ENCODE measurements around the gene AQP2.

The AQP2 gene, protein sequence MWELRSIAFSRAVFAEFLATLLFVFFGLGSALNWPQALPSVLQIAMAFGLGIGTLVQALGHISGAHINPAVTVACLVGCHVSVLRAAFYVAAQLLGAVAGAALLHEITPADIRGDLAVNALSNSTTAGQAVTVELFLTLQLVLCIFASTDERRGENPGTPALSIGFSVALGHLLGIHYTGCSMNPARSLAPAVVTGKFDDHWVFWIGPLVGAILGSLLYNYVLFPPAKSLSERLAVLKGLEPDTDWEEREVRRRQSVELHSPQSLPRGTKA

DNA sequence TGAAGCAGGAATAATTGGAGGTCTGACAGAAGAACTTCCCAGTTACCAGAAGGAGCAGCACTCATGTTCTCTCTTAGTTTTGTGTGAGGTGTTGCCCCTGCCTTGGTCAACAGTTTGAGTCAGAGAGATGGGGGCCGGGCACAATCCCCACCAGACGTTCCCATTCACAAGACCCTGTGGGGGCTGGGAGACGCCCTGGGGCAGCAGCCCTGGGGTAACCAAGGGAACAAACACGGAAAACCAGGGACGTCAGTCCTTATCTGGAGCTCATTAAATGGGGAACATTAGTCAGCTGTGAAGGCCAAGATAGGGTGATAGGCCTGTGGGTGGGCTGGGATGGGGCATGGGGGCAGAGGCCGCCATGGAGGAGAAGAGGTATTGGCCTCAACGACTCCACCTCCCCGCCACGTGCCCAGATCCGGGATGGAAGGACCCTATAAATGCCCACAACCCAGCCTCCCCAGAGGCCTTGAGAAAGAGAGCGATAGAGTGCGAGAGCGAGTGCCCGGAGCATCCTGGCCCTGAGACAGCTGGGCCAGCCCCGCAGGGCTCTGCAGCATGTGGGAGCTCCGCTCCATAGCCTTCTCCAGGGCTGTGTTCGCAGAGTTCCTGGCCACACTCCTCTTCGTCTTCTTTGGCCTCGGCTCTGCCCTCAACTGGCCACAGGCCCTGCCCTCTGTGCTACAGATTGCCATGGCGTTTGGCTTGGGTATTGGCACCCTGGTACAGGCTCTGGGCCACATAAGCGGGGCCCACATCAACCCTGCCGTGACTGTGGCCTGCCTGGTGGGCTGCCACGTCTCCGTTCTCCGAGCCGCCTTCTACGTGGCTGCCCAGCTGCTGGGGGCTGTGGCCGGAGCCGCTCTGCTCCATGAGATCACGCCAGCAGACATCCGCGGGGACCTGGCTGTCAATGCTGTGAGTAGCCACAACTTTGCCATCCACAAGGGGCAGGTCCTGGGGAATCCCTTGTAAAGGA is at the start of gene AQP2:
AQP2 (plus strand) TSS at position 465 of the 979 bp plus-strand sequence; CDS start at position 559, 94 bp downstream.
- FAIRE-seq, result no peak

DNA sequence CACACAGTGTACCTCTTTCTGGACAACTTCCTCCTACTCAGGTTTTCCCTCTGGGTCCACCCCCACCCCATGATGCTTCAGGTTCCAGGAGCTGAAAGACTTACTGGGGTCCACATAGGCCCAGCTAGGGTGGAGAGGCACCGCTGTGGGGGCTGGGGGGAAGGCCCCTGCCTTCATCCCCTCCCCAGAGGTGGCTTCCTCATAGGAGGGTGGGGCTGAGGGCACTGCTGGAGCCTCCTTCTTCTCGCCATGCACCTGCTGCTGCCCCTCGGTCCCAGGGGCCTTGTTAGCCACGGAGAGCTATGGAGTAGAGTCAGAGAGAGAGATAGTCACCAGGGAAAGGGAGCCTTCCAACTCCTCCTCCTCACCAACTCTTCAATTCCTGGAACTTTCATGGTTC is 49.5 kb upstream of the AQP2 start:
- FAIRE-seq, result no peak

DNA sequence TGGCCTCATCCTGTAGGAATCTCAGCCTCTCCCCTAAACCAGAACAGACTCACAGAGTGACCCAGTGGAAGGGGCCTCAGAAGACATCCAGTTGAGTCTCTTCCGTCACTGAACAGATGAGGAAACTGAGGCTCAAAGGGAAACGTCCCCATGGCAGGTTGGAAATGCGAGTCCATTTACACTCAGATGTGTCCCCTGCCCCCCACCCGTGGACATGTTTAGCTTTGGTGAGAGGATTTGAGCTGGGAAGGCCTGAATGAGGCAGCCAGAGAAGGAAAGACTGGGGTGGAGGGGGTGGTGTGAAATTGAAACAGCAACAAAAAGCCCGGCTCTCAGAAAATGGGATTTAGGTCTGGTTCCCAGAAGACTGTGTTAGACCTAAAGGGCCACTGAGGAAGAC is 48.6 kb upstream of the AQP2 start:
- FAIRE-seq, result no peak

DNA sequence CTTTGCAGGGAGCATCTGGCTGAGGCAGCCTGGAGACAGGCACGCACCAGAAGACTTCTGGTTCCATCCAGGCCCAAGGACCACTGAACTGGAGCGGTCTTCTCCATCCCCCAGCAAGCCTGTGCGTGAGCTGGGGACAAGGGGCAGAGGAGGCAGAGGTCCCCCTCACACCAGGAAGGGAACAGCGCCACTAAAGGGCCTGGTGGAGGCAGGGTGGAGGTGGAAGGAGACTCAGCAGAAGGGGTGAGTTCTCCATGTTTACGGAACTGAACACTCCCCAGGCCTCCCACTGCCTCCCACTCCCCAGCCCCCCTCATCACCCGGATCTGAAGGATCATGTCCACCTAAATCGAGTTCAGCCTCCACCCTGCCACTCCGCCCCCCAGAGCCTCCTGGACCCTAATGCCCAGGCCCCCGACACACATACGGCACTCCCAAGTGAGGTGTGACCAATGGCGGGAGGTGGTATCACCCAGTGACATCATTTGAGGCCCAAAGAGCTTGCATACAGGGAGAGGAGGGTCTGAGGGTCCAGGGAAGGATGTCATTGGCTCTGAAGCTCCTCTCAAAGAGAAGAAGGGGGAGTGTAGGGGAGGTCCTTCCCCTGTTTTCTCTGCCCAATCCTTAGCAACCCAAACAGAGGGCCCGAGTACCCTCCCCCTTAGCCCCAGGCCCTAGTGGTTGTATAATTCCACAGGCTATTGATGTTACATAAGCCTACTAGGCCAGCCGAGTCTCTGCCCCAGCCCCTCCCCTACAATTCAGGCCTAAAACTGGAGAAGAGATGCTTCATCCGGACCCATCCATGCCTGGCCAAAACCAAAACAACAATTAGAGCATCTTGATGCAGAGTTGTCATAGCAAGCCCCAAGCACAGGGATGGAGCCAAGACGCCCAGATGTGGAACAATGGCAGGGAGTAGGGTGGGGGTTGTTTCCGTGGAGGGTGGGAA is 47.9 kb upstream of the AQP2 start:
- no peak for FAIRE-seq

DNA sequence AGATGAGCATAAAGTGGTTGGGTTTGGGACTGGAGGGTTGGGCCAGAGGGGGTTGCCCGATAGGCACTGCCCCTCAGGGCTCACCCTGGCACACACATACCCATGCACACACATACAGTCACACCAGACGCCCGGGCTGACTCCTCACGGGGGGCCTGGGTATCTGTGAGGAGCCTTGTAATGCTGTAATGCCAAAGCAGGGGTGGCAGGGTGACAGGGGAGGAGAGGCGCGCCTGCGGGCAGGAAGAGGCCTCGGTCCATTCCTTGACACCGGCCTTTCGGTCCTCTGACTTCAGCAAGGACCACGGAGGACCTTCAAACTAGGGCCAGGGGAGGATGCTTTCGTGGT is 47.2 kb upstream of the AQP2 start:
- no peak for FAIRE-seq

DNA sequence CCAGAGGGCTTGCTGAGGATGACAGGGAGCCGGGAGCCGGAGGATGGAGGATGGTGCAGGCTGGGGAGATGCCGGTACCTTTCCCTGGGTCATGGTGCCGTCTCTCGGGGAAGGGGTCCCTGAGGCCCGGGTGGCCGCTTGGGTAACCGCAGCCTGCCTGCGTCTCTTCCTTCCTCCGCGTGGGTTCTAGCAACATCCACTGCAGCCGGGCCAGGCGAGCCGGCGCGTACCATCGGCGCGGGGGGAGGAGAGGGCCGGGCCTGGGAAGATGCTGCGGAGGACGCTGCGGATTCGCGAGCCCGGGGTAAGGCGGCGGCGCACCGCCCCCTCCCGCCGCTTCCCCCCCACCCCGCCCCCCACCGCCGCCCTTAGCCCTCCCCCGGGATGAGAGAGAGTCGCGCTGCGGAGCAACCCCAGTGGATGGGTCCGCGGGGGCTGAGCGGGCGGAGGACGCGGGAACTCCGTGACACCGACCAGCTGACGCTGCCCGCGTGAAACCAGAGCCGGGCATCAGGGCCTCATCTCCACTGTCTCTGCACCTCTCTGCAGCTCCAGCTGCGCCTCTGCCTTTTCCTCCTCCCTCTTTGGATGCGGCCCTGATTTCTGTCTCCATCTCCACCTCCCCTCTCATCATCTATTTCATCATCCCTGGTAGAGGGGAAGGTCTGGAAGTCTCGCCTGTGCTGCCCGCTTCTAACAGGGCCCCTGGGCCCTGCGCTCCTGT is 46.7 kb upstream of the AQP2 start, which contains the start of gene FAIM2:
FAIM2 (minus strand) TSS at position 201 of the 724 bp plus-strand sequence; CDS start at position 93, 108 bp downstream.
- no peak for FAIRE-seq

DNA sequence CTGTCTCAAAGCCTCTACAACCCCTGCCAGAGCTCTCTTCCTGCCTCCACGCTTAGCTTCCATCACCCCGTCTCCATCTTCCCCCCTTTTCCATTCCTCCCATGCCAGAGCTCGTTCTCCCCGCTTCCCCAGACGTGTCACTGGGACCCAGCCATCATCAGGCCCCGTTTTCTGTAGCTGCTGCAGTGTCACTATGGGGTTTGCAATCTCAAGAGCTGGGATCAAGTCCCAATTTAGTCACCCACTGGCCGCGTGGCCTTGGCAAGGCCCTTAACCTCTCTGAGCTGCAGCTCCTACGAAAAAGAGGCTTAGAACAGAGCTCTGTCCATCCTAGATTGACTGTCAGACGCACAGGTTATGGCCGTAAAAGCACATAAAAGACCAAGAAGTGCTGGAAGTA is 45.9 kb upstream of the AQP2 start:
- FAIRE-seq, result no peak

DNA sequence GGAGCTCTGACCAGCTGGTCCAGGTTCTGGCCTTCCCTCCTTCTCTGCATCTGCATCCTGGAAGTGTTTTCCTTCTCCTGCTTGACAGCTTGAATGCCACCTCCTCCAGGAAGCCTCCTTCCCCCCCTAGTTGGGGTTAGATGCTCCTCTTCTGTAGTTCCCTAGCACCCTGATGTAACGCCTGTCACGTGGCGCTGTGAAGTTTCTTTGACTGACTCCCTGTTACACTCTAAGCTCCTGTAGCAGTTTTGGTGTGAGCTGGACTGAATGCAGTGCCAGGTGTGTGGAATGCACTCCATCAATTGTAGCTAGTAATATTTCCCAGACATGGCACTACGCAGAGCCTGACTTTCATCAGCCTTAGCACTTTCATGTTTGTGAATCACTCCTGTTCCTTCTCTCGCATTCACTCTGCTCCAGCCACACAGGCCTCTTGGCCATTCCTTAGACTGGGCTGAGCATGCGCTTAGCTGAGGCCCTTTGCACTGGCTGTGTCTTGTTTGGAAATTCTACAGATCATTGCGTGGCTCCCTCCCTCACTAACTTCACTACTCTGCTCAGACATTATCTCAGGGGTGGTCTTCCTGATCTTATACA is 44.7 kb upstream of the AQP2 start:
- FAIRE-seq, result no peak

DNA sequence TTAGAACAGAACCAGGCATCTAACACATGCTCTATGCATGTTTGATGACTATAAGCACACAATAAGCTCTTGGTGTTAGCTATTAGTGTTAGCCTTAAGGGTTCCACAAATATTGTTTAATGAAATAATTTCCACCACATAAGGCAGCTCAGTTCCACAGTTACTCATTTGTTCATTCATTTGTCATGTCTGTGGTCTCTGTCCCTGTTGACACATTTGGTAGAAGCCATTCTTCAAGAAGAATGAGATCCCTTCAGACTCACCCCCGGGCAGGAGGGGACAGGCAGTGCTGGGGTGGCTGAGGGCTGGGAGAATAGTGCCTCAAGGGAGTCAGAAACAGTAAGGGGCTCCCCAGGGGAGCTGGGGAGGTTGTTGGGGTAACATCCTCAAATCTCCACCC is 43.2 kb upstream of the AQP2 start:
- FAIRE-seq, result no peak

DNA sequence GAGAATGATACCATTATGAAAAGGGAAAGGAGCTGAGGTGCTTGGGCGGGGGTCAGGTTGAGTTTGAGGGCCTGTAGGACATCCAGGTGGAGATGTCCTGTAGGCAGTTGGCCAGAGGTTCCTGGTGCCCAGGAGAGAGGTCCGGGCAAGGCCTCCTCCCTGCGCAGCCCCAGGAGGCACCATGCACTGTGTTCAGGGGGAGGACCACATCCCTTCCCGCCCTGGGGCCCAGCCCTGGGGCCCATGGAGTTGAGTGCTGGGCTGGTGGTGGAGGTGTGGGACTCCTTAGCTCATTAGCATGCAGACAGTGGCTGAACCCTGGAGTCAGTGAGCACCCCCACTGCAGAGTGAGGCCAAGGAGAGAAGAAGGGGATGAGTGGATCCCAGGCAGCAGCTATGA is 41.2 kb upstream of the AQP2 start:
- FAIRE-seq, result no peak

DNA sequence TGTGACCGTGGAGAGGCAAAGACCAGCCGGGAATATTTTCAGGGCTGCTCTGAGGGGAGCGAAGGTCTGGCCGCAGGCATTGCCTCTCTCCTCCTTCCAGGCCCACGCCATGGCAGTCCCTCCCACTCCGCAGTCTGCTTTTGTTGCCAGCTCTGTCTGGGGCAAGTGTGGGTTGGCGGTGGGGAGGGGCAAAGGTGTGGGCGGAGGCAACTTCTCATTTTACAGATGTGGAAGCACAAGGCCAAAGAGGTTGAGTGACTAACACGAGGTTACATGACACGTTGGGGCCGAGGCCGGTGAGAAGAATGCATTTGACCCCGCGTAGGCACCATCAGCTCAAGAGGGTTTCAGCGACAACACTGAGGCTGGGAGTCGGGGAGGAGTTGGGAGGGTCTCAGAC is 40.7 kb upstream of the AQP2 start:
- no peak for FAIRE-seq

DNA sequence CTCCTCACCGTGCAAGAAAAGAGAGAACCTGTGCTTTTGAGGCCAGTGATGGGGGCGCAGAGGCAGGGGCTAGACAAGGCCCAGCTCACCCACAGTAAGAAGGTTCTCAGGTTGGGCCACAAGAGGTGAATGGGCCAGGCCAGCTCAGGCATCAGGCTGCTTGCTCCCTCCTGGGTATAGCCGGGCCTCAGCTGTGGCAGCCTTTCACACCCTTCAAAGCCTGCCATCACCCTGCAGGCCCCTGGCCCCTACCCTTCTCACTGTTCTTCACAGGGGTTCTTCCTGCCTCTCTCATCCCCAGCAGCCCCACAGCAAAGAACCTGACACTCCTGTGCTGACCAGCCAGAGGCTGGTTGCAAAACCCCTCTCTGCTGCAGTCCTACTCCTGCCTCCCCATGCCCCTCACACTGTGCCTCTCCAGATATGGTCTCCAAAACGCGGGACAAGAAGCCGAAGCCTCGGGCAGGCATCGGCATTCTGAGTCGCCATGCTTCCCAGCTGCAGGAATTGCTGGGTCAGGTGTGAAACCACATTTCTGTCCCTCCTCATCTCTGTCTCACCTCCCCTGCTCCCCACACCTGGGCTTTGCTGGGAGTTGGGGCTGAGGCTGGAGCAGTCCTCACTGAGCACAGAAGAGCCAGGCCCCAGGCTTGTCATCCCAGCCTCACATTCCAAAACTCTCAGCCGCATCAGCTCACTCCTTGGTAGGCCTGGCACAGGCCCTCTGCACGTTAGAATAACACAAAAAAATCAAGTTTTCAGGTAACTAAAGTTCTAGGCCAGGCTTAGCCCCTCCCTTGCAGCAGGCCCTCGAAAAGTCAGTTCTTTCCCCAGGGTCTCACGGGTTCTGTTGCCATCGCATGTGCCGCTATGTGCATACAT is 40.0 kb upstream of the AQP2 start:
- FAIRE-seq, result no peak

DNA sequence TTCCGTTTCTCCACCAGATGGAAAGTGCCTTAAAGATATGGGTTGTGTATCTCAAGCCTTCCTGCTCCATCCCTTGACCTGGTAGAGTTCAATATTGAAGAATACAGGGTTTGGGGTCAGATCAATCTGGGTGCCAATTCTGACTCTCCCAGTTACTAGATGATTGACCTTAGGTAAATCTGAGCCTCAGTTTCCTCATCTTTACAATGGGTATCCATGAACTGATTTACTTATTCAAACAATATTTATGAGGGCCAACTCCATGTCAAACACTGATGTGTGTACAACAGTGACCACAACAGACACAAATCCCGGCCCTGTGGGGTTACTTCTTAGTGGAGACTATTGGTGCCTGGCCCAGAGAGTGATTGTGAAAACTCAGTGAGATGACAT is 39.3 kb upstream of the AQP2 start:
- FAIRE-seq, result no peak

DNA sequence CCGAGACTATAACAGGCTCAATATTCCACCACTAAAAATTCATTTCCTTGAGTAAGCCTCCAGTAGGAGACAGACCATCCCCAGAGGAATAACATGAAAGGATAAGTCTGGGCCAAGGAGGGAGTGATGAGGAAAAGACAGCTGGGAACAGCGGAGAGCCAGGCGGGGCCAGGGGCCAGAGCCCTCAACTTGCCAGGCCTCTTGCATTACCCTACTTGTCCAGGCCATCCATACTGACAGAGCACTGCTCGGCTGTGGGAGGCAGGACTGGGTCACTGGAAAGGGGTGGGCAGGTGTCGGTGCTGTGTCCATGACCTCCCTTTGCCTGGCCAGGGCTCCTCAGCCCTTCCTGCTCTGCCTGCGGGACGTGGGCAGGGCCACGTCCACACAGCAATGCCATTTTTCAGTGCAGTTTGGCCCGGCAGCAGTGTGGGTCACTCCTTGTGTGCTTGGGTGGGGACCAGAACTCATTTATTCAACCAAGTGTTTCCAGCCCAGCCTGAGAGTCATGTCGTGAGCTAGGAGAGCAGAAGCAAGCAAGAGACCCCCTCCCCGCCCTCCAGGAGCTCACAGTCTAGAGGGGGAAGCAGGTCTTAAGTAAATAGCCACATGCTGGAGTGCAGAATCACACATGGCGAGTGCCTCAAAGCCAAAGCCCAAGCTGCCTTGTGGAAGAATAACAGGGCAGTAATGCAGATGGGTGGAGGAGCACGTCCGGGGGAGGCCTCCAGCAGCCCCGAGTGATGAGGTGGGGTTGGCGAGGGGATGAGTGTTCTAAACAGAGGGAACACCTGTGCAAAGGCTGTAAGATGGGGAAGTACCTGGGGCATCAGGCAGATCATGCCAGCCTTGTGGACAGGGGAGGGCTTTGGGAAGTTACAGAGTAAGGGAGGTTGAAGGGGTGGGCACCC is 37.9 kb upstream of the AQP2 start:
- no peak for FAIRE-seq

DNA sequence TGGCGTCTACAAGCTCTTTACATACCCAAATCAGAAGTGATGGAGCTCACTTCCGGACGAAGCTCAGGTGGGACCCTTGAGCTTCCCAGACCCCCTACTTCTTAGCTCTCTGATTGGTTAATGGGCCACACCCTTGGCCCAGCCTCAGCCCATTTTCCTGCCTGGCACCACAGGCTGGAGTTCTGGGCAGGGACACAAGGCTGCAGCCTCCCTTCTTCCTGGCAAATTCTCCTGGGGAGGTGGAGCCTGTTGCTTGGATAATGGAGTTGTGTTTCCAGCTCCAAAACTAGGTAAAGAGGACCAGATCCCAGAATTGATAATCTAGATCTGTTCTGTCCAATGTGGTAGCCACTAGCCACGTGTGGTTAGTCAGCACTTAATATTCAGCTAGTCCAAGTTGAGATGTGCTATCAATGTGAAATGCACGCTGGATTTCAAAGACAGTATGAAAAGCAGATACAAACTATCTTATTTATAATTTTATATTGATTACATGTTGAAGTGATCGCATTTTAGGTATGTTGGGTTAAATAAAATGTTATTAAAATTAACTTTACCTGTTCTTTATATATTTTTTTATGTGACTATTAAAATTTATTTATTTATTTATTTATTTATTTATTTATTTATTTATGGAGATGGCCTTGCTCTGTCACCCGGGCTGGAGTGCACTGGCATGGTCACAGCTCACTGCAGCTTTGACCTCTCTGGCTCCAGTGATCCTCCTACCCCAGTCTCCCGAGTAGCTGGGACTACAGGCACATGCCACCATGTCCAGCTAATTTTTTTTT is 34.2 kb upstream of the AQP2 start:
- FAIRE-seq, result no peak

DNA sequence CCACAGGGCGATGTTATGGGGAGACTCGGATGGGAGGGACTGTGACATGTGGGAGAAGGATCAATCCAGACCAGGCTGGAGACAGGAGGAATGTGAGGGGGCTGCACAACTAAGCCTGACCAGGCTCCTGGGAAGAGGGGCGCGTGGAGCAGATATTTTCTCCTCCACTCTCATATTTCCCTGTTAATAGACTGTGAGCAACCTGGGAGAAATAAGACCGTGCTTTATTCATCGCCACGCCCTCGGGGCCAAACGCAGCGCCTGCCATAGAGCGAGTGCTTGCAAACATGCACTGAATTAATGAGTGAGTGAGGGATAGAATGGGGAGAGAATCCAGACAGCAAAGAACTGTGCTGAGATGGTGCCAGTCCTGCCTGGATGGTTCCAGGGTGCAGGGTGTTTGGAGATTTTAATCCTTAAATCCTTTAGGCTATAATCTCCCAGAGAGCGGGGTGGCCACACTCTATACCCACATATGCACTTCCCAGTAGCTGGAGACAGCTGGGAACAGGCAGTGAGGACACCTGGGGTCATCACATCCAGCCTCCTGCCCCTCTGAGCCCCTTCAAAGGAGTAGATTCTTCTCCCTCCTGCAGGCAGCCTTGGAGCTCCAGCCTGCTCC is 33.3 kb upstream of the AQP2 start:
- FAIRE-seq, result no peak

DNA sequence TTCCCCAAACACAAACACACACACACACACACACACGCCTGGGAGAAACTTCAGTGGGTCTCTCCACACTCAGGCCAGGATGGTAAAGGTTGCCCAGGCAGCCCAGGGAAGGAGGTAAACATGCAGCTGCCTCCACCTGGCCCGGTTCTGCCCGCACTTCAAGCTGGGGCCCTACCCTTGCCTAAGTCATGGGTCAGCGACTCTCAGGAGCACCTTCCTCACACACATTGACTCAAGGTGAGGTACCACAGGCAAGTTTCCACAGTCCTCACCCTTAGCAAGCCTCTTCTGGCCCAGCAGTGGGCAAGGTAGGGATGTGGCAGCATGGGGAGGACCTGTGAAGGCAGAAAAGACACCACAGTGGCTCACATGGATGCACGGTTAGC is 32.8 kb upstream of the AQP2 start:
- no peak for FAIRE-seq

DNA sequence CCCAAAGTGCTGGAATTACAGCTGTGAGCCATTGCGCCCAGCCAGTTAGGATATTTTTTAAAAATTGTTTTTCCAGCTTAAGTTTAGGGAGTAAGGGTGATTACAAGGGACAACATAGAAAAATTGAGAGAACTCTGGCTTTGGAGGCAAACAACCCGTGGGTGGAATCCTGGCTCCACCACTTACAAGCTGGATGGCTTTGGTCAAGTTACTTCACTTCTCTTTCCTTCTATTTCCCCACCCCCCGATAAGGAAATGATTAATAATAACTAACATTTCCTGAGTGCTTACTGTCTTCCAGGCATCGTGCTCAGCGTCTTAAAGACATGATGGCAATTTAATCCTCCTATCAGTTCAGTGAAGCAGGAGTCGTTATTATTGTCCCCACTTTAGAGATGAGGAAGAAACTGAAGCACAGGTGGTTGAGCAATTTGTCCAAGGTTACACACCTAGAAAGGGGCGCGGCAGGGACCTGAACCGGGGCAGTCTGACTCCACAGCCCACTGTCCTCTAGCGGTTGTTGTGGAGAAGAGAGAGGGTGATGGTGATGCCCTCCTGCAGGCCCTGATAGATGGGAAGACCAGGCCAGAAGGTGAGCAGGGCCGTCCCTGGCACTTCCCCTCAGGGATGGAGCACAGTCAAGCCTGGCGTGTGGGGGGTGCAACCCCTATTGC is 30.2 kb upstream of the AQP2 start:
- no peak for FAIRE-seq
